ENCODE measurements around the gene TFEB. TPM values are rescaled to one million over a fixed set of nuclear protein-coding genes. Genes with fewer than 3 reads are reported as not detected.

Gene TFEB
- total and polyA plus RNA-seq, 2 donors (not counting 3 experiments of a cell fraction or from before 2014, with no cell fraction given) = 4.9 to 6.6 TPM

DNA sequence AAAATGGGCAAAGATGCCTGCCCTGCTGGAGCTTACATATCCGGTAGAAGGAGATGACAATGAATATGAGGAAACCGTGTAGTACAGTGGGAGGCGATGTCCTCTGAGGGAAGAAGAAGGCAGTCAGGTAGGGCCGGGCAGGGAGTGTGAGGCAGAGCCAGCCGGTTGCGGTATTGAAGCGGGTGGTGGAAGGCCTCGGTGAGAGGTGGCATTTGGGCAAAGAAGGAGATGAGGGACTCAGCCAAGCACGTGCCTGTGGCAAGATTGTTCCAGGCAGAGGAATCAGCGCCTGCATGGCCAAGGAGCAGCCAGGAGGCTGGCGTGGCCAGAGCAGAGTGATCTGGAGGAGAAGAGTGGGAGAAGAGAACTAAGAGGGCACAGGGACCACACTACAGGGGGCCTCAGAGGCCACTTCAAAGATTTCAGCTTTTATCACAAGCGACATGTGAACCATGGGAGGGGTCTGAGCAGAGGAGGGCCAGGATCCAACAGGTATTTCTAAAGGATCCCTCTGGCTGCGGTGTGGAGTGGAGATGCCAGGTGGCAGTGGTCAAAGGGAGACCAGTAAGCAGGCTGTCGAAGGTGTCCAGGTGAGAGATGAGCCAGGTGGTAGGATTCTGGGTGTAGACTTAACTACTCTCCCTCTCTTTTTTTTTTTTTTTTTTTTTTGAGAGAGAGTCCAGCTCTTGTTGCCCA lies 83.3 kb downstream of the TFEB start:
- no peak for TF ChIP-seq EZH2 (IDR thresholded peaks at IDR 0.05; ENCODE audit: borderline replicate concordance, low read depth, low read length, severe bottlenecking)
- TF ChIP-seq JUN (IDR thresholded peaks at IDR 0.05; ENCODE audit: borderline replicate concordance, insufficient read depth, insufficient read length, low read depth) = no peak
- no peak for TF ChIP-seq POLR2AphosphoS5 (IDR thresholded peaks at IDR 0.05; ENCODE audit: insufficient read depth, low read depth, low read length)
- TF ChIP-seq MYC (IDR thresholded peaks at IDR 0.05; ENCODE audit: low read depth, low read length) = no peak
- TF ChIP-seq, protein P1, sequence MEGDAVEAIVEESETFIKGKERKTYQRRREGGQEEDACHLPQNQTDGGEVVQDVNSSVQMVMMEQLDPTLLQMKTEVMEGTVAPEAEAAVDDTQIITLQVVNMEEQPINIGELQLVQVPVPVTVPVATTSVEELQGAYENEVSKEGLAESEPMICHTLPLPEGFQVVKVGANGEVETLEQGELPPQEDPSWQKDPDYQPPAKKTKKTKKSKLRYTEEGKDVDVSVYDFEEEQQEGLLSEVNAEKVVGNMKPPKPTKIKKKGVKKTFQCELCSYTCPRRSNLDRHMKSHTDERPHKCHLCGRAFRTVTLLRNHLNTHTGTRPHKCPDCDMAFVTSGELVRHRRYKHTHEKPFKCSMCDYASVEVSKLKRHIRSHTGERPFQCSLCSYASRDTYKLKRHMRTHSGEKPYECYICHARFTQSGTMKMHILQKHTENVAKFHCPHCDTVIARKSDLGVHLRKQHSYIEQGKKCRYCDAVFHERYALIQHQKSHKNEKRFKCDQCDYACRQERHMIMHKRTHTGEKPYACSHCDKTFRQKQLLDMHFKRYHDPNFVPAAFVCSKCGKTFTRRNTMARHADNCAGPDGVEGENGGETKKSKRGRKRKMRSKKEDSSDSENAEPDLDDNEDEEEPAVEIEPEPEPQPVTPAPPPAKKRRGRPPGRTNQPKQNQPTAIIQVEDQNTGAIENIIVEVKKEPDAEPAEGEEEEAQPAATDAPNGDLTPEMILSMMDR (IDR thresholded peaks at IDR 0.05; ENCODE audit: extremely low read depth in 1 of 2, insufficient read depth in 1 of 2, low read depth in 1 of 2, low read length in 2 of 2) = no peak
- TF ChIP-seq MAX (IDR thresholded peaks at IDR 0.05; ENCODE audit: insufficient read depth, insufficient read length) = no peak
- no peak for TF ChIP-seq FOS (IDR thresholded peaks at IDR 0.05; ENCODE audit: borderline replicate concordance, insufficient read depth, low read length)
- no peak for TF ChIP-seq GATA2 (IDR thresholded peaks at IDR 0.05; ENCODE audit: insufficient read depth, insufficient read length, low read depth, low read length)
- no peak for TF ChIP-seq POLR2A (IDR thresholded peaks at IDR 0.05; ENCODE audit: low read depth, low read length)
- Histone ChIP-seq H3K27ac (ENCODE audit: insufficient read depth, low read depth, low read length) (no peak overlapping the region), H3K36me3 (ENCODE audit: control insufficient read depth in 2 of 2, extremely low read depth in 1 of 2, insufficient read depth in 2 of 2, low read length in 2 of 2) (peaks cover 0 to 45% of the 10 kb centered on the region in 2 experiments), H3K9ac (replicated peaks; ENCODE audit: extremely low read depth, insufficient read depth, low read length) (no peak overlapping the region), H3K4me1 (ENCODE audit: control insufficient read depth, extremely low read depth, insufficient read depth, low read length) (peaks cover 17% of the 10 kb centered on the region), H3K4me3 (replicated peaks in 1 of 3; ENCODE audit: insufficient read depth in 1 of 3, low read depth in 1 of 3, low read length in 3 of 3) (no peak overlapping the region), H3K9me1 (replicated peaks; ENCODE audit: control insufficient read depth, extremely low read depth, insufficient read depth, low read length) (no peaks in the 10 kb centered on the region), H3K79me2 (ENCODE audit: control insufficient read depth, insufficient read depth, low read length) (no peaks in the 10 kb centered on the region), H3K27me3 (ENCODE audit: control insufficient read depth in 2 of 2, insufficient read depth in 2 of 2, low read length in 2 of 2) (no peaks in the 10 kb centered on the region), H3K9me3 (replicated peaks; ENCODE audit: control insufficient read depth, insufficient read depth, low read length) (no peaks in the 10 kb centered on the region), H3K4me2 (ENCODE audit: insufficient read depth, low read length) (no peak overlapping the region), H2AFZ (ENCODE audit: low read depth, low read length) (no peak overlapping the region), H4K20me1 (replicated peaks; ENCODE audit: control insufficient read depth, extremely low read depth, insufficient read depth, low read length) (no peaks in the 10 kb centered on the region)
- dilution Hi-C loops (cut with MboI; ENCODE audit: extremely low pct_ligation_motif_present, low sequenced_read_pairs) = no loop called here
- CTCF ChIA-PET = no interaction called here
- FAIRE-seq = no peak
- DNase-seq (ENCODE audit: low read depth, low spot score) = no peak
- POLR2A ChIA-PET = no interaction called here
- intact Hi-C loops (cut with micrococcal nuclease) = no loop called here
- no TSS peak for BruUV-seq (replicated peaks)

All from endothelial cell of umbilical vein (primary cell).